ENCODE data around the gene NEUROG3. TPM values are rescaled to one million over a fixed set of nuclear protein-coding genes. Genes with fewer than 3 reads are reported as not detected.

NEUROG3 gene
- total and polyA plus RNA-seq, 2 experiments from 2014 or later, result not detected

DNA sequence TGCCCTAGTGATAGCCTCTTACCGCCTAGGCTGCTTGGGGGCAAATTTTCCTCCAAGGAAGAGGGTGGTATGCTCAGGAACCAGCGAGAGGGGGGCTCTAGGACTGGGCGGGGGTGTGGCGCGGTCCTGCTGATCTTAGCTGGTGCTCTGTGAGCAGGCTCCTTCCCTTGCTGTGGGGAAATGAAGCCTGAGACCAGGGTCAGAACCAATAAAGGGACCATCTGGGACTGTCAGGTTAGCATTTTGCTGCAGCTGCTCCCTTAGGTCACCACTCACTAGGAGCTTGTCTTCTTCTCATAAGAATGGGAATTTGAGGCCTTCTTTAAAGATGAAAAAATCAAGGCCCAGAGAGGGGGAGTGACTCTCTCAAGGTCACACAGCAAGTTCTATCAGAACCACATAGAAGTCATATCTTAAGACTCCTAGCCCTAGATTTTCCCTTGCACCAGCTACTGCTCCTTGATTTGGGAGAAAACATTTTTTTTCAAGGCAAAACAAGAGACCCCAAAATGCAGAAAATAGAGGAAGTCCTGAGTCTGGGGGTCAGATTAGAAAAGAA, 2.0 kb upstream of the NEUROG3 start:
- TF ChIP-seq EZH2phosphoT487 (IDR thresholded peaks at IDR 0.05; ENCODE audit: insufficient read depth, low read depth) (no peak), EZH2 (IDR thresholded peaks at IDR 0.05; ENCODE audit: insufficient read depth, poor library complexity, severe bottlenecking) (no peak)
- H3K4me3 ChIP-seq, result no peak overlapping the region
- H3K27me3 ChIP-seq (replicated peaks; ENCODE audit: insufficient read depth), result peaks cover 82% of the 10 kb centered on the region
- in situ Hi-C loops (cut with MboI), result no loop called here
- no peaks in the 10 kb centered on the region for H3K79me2 ChIP-seq (ENCODE audit: insufficient read depth)
- H3K9me3 ChIP-seq (ENCODE audit: low read depth), result no peaks in the 10 kb centered on the region
- DNase-seq, result no peak
- no peaks in the 10 kb centered on the region for H3K9me2 ChIP-seq (ENCODE audit: insufficient read depth)
- no peak overlapping the region for H2AFZ ChIP-seq
- no peak overlapping the region for H3K4me2 ChIP-seq (ENCODE audit: unreplicated experiment)
- H3K9ac ChIP-seq, result no peak overlapping the region
- no peaks in the 10 kb centered on the region for H4K20me1 ChIP-seq (ENCODE audit: insufficient read depth)
- no peaks in the 10 kb centered on the region for H3K36me3 ChIP-seq (ENCODE audit: low read depth)
- no peaks in the 10 kb centered on the region for H3K4me1 ChIP-seq (ENCODE audit: insufficient read depth)
- WGBS, 2 experiments (ENCODE audit: low coverage in 1 of 2, low lambda C conversion rate in 2 of 2, missing lambda C conversion rate in 2 of 2), result 2 to 7% methylated on average over 5 of the region's 5 CpGs
- H3K27ac ChIP-seq, result no peak overlapping the region
- no peaks in the 10 kb centered on the region for H3F3A ChIP-seq (ENCODE audit: insufficient read depth)

DNA sequence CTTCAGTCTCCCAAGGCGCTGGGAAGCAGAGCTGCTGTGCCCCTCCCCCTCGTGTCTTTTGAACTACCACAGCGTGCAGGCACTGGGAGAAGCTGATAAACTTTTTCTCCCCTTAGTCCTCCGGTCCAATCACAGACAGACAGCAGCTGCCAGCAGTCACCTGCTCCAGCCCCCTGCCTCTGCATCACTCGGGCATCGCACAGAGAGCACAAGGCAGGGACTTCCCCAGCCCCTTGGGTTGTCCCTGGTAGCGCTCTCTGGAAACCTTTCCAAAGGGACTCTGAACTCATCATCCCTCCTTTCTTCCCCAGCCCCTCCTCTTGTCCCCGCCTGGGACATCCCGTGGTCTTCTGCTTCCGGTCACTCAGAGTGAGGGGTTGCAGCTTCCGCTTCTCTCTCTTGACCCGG, 1.4 kb upstream of the NEUROG3 start:
- Histone ChIP-seq H3F3A (ENCODE audit: insufficient read depth) (no peaks in the 10 kb centered on the region), H2AFZ (no peak overlapping the region), H3K4me1 (ENCODE audit: insufficient read depth) (no peaks in the 10 kb centered on the region), H3K36me3 (ENCODE audit: low read depth) (no peaks in the 10 kb centered on the region), H3K27me3 (replicated peaks; ENCODE audit: insufficient read depth) (peaks cover 86% of the 10 kb centered on the region), H4K20me1 (ENCODE audit: insufficient read depth) (no peaks in the 10 kb centered on the region), H3K79me2 (ENCODE audit: insufficient read depth) (no peaks in the 10 kb centered on the region), H3K4me3 (no peak overlapping the region), H3K9ac (no peak overlapping the region), H3K27ac (no peak overlapping the region), H3K9me3 (ENCODE audit: low read depth) (no peaks in the 10 kb centered on the region), H3K4me2 (ENCODE audit: unreplicated experiment) (no peak overlapping the region), H3K9me2 (ENCODE audit: insufficient read depth) (no peaks in the 10 kb centered on the region)
- TF ChIP-seq EZH2 (IDR thresholded peaks at IDR 0.05; ENCODE audit: insufficient read depth, poor library complexity, severe bottlenecking), result no peak
- in situ Hi-C loops (cut with MboI), result no loop called here
- DNase-seq, result no peak
- 1 to 2% methylated on average over 10 to 12 of the region's 12 CpGs for WGBS, 2 experiments (ENCODE audit: low coverage in 1 of 2, low lambda C conversion rate in 2 of 2, missing lambda C conversion rate in 2 of 2)

DNA sequence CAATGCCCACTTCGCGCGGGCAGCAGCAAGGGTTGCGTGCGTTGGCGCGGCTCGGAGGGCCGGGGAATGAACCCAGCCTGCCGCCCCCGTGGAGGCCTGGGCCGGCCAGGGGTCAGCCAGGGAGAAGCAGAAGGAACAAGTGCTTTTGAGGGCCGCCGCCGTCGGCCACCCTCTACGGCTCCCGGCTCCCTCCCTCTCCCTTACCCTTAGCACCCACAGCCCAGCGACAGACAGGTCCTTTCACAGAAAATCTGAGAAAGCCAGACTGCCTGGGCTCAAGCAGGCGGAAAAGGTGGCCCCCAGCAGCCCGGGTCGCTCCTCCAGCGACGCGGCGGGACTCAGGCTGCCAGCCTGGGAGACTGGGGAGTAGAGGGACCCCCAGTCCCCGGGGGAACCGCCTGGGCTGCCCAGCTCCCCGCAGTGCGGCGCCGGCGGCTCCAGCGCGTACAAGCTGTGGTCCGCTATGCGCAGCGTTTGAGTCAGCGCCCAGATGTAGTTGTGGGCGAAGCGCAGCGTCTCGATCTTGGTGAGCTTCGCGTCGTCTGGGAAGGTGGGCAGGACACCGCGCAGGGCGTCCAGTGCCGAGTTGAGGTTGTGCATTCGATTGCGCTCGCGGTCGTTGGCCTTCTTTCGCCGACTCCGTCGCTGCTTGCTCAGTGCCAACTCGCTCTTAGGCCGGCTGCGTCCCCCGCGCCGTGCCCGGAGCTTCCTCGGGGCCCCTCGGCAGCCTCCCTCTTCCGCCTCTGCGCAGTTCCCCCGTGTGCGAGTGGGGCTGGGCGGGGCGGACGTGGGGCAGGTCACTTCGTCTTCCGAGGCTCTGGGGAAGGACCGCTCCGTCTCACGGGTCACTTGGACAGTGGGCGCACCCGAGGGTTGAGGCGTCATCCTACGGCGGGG, 815 bp downstream of the NEUROG3 start:
- H3K36me3 ChIP-seq (ENCODE audit: low read depth), result no peaks in the 10 kb centered on the region
- no peak overlapping the region for H2AFZ ChIP-seq
- H3K79me2 ChIP-seq (ENCODE audit: insufficient read depth), result no peaks in the 10 kb centered on the region
- H3K27me3 ChIP-seq (replicated peaks; ENCODE audit: insufficient read depth), result peaks cover 92% of the 10 kb centered on the region
- H3K4me1 ChIP-seq (ENCODE audit: insufficient read depth), result no peaks in the 10 kb centered on the region
- WGBS, 2 experiments (ENCODE audit: low coverage in 1 of 2, low lambda C conversion rate in 2 of 2, missing lambda C conversion rate in 2 of 2), result 3% methylated on average over 69 to 73 of the region's 85 CpGs
- DNase-seq, result peak; percentile 22
- H3K9me3 ChIP-seq (ENCODE audit: low read depth), result no peaks in the 10 kb centered on the region
- H3F3A ChIP-seq (ENCODE audit: insufficient read depth), result no peaks in the 10 kb centered on the region
- in situ Hi-C loops (cut with MboI), result no loop called here
- H4K20me1 ChIP-seq (ENCODE audit: insufficient read depth), result no peaks in the 10 kb centered on the region
- no peak overlapping the region for H3K4me3 ChIP-seq
- TF ChIP-seq EZH2 (IDR thresholded peaks at IDR 0.05; ENCODE audit: insufficient read depth, poor library complexity, severe bottlenecking) (peak; percentile 6), EZH2phosphoT487 (IDR thresholded peaks at IDR 0.05; ENCODE audit: insufficient read depth, low read depth) (no peak)
- no peak overlapping the region for H3K4me2 ChIP-seq (ENCODE audit: unreplicated experiment)
- no peaks in the 10 kb centered on the region for H3K9me2 ChIP-seq (ENCODE audit: insufficient read depth)
- no peak overlapping the region for H3K9ac ChIP-seq
- H3K27ac ChIP-seq, result no peak overlapping the region

DNA sequence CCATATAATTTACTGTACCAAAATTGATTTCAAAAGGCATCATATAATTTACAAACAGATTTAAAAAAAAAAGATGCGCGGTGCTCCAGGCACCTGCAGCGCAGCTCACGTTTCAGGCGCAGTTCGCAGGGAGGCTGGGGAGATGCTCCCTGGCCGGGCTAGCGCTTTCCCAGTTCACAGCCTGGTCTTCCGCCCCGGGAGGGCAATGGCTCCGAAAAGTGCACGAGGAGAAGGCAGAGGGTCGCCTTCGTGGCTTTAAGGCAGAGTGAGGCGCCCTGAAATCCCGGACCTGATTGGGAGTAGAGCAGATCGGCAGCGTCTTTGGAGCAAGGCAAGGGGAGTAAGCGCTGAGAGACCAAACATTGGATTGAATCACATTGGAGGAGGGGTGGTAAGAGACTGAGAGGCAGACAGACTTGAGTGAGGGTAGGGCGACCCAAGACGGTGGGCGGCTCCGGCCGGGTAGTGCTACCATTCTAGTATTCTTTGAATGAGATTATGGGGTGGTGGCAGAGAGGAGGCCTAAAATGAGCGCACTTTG, 1.5 kb downstream of the NEUROG3 start:
- no peak for DNase-seq
- Histone ChIP-seq H3K27ac (no peak overlapping the region), H3K9me2 (ENCODE audit: insufficient read depth) (no peaks in the 10 kb centered on the region), H3F3A (ENCODE audit: insufficient read depth) (no peaks in the 10 kb centered on the region), H4K20me1 (ENCODE audit: insufficient read depth) (no peaks in the 10 kb centered on the region), H3K27me3 (replicated peaks; ENCODE audit: insufficient read depth) (peaks cover 87% of the 10 kb centered on the region), H3K79me2 (ENCODE audit: insufficient read depth) (no peaks in the 10 kb centered on the region), H3K36me3 (ENCODE audit: low read depth) (no peaks in the 10 kb centered on the region), H2AFZ (no peak overlapping the region), H3K9me3 (ENCODE audit: low read depth) (no peaks in the 10 kb centered on the region), H3K9ac (no peak overlapping the region), H3K4me2 (ENCODE audit: unreplicated experiment) (no peak overlapping the region), H3K4me1 (ENCODE audit: insufficient read depth) (no peaks in the 10 kb centered on the region), H3K4me3 (no peak overlapping the region)
- WGBS, 2 experiments (ENCODE audit: low coverage in 1 of 2, low lambda C conversion rate in 2 of 2, missing lambda C conversion rate in 2 of 2), result 1 to 2% methylated on average over 25 of the region's 25 CpGs
- TF ChIP-seq EZH2 (IDR thresholded peaks at IDR 0.05; ENCODE audit: insufficient read depth, poor library complexity, severe bottlenecking), result no peak
- no peak for TF ChIP-seq EZH2phosphoT487 (IDR thresholded peaks at IDR 0.05; ENCODE audit: insufficient read depth, low read depth)
- in situ Hi-C loops (cut with MboI), result no loop called here

Data from GM23248 (cell line).